DMS114 treated with DMSO at 0.1 percent for 48 hours (cell line): ENCODE measurements around the gene TSPAN1.
"Not testable (repeated sequence)": the region's sequence is repeated elsewhere in the genome, so short reads cannot be mapped to it uniquely, and the experiment has no call there.

Source experiments
- DNase-seq: peaks from one replicate; lab custom pipeline; 2025; ENCODE audit not compliant: unreplicated experiment; lab: John Stamatoyannopoulos, UW

Gene TSPAN1

DNA sequence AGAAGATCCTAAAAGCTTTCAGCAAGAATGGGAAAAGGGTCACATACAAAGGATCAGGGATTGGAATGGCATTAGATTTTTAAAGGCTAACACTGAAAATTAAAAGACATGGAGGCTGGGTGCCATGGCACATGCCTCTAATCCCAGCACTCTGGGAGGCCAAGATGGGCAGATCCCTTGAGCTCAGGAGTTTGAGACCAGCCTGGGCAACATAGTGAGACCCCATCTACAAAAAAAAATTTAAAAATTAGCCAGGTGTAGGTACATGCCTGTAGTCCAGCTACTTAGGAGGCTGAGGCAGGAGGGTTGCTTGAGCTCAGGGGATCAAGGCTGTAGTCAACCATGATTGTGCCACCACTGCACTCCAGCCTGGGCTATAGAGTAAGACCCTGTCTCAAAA is 40.6 kb downstream of the TSPAN1 start:
- no peak for DNase-seq

DNA sequence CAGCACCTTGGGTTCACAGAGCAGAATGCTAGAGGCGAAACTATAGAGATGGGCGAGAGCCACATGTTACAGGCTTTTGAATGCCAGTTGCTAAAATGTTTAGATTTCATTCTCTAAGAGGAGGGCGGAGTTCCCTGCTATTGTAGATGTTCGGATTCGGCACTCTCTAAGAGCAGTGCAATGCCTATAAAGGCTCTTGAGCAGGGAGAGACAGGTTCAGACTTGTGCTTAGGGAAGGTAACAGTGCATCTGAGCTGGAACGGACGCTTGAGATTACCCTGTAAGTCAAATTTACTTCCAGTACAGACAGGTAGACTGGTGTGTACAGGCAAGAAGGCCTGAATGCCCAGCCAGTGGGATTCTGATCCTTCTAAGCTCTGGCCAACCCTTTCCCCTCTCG is 43.6 kb downstream of the TSPAN1 start:
- no peak for DNase-seq

DNA sequence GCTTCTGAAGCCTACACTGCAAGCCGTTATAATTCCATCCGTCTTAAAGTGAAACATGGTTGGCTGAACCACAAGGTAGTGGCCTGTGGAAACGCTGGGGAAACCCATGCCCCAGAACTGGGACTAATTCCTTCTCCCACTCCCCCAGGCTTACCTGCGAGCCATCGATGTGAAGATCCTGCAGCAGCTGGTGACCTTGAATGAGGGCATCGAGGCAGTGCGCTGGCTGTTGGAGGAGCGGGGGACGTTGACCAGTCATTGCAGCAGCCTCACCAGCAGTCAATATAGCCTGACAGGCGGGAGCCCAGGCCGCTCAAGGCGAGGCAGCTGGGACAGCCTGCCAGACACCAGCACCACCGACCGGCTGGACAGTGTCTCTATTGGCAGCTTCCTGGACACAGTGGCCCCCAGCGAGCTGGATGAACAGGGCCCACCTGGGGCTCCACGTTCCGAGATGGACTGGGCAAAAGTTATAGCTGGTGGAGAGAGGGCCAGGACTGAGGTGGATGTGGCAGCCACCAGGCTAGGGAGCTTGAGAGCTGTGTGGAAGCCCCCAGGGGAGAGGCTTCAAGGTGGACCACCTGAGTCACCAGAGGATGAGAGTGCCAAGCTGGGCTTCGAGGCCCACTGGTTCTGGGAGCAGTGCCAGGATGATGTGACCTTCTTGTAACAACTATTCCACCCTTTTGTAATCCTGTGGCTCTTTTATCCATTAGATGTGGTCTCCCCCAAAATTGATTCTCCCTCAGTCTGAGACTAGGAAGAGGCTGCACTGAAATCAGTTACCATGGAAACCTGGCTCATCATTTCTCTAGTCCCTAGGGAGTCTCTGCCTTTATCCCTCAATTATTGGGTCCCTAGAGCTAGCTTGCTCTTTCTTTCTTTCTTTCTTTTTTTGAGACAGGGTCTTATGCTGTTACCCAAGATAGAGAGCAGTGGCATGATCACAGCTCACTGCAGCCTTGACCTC is 44.9 kb downstream of the TSPAN1 start:
- DNase-seq: no peak

DNA sequence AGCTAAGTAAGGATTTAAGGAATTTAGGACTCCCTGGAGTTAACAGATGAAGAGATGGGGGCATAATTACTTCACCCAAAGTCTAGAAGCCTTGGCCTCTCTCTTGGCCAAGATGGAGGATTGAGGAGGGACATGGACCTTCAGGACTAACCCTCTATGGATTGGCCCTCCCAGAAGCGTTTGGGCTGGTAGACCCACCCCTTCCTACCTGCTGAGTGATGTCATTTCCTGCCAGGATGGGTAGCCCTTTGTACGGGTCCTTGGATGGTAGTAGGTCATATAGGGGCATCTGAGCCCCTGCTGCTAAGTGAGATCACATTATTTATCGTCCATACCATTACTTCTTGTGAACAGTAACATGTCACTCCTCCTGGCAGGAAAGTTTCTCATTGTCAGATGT is 45.9 kb downstream of the TSPAN1 start:
- no peak for DNase-seq

DNA sequence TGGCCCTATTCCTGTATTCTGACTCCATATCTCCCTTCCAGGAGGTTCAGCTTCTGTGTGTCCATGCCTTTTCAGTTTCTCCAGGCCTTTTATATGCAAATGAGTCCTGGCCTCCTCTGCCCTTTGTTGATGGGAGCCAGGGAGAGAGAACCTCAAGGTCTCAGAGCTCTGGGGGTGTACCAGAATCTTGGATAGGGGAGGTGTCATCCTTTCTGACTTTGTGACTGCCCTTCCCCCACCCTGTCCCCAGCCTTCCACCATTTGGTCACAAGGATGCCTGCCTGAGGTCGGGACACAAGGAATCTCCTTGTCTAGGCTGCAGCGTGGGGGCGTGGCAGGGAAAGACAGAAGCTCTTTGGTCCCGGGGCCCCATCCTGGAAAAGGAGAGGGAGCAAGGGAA is 46.9 kb downstream of the TSPAN1 start:
- no peak for DNase-seq

DNA sequence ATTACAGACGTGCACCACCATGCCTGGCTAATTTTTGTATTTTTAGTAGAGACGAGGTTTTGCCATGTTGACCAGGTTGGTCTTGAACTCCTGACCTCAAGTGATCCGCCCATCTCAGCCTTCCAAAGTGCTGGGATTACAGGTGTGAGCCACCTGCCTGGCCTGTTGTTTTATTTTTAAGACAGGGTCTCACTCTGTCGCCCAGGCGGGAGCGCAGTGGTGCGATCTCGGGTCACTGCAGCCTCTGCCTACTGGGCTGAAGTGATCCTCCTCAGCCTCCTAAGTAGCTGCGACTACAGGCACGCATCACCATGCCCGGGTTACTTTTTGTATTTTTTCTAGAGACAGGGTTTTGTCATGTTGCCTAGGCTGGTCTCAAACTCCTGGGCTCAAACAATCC is 48.2 kb downstream of the TSPAN1 start:
- not testable (repeated sequence) for DNase-seq

DNA sequence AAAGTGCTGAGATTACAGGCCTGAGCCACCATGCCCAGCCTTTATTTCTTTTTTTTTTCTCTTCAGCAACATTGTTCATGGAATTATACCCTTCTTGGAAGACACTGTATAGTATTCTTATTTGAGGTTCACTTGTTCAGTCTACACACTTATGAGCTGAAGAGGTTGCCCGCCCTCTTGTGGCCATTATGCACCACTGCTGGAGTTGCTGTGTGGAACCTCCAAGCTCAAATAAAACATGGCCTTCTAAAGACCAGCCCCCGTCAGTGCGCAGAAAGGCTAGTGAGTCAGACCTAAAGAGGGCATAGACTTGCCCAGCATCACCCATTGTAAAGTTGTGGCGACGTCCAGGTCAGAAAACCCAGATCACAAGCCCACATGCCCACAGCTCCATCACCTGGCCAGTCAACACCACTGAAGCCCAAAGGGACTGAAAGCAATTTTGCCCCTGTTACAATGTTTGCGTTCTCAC is 48.6 kb downstream of the TSPAN1 start:
- DNase-seq: peak; percentile 60

DNA sequence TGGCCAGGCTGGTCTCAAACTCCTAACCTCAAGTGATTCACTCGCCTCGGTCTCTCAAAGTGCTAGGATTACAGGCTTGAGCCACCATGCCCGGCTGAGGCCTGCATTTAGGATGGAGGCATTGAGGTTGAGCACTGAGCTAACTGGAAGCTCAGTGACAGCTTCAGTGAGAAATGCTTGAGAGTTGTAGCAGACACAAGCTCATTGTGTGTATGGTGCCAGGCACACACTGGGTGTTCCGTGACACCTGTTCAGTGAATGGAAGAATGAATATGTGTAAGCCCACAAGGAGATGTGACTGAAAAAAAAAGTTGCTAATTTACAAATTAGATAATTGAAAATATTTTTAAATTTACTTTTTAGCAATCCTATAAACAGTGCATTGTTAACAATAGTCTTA is 50.1 kb downstream of the TSPAN1 start:
- DNase-seq: no peak

DNA sequence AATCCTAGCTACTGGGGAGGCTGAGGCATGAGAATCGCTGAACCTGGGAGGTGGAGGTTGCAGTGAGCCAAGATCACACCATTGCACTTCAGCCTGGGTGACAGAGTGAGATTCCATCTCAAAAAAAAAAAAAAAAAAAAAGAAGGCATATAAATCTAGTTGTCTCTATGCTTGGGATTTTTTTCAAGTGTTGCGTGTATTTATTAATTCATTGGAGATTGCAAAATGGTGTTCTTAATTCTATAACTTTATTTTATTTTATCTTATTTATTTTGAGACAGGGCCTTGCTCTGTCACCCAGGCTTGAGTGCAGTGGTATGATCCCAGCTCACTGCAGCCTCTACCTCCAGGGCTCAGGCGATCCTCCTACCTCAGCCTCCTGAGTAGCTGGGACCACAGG is 56.3 kb downstream of the TSPAN1 start:
- not testable (repeated sequence) for DNase-seq
